ENCODE measurements around the gene CCDC61.

Gene CCDC61

GRCh38 chr19:46022061-46022430, 26.8 kb downstream of the CCDC61 start:
- Mint-ChIP-seq H3K36me3 (ENCODE audit: insufficient read depth) (no peaks in the 10 kb centered on the region), H3K4me3 (no peak overlapping the region), H3K9me3 (no peaks in the 10 kb centered on the region), H3K27me3 (peaks cover 33% of the 10 kb centered on the region), H3K27ac (ENCODE audit: low read depth) (no peak overlapping the region), H3K4me1 (peaks cover 18% of the 10 kb centered on the region)
- DNase-seq (ENCODE audit: low spot score in 2 of 2) (no peak), ATAC-seq (replicated peaks; ENCODE audit: extremely low read depth, poor library complexity, severe bottlenecking) (no peak)

DNA sequence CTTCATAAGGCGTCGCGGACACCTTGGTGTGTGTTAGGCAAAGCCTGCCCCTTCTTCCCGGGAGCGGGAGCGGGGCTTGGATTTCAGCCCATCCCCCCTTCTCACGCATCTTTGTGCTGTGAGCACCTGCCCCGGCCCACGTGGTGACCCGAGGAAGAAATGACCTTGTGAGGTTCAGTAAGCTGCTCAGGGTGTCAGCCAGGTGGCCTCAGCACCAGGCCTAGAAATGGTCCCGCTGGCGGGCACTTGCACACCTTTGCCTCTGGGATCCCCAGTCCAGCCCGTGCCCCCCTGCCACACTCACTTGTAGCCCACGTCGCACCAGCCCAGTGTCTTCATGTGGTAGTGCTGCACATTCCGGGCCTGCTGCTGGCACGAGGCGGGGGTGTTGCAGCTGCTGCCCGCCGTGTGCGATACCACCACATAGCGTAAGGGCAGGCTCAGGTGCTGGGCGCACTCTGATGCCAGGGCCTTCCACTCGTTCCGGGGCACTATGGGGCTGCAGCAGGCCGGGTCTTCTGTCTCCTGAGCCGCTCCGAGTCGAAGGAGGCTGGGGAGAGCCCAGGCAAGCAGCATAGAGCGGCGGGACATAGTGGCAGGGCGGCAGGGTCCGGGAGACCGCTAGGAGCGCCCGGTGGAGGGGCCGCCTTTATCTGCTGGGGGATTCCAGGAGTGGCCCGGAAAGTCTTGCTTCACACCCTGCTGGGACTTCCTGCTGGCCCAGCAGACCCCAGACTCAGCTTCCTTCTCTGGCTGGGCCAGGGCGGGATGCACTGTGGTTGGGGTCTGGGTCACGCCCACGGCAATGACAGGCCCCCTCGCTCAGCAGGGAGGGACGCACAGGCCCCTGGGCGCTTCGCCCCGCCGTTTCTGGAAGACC, 27.4 kb downstream of the CCDC61 start, which contains the start of gene PGLYRP1:
Gene PGLYRP1, minus strand, starts transcription at position 623 of the 880 bp plus-strand sequence. Its CDS starts 32 bp downstream, at position 591.
- Mint-ChIP-seq H3K27ac (ENCODE audit: low read depth) (no peak within 1 kb of the TSS), H3K9me3 (no peaks in the 10 kb centered on the region), H3K4me3 (no peak within 1 kb of the TSS), H3K4me1 (peaks cover 17% of the 10 kb centered on the region), H3K27me3 (peaks cover 33% of the 10 kb centered on the region), H3K36me3 (ENCODE audit: insufficient read depth) (no peaks in the 10 kb centered on the region)
- ATAC-seq (replicated peaks; ENCODE audit: extremely low read depth, poor library complexity, severe bottlenecking) (no peak), DNase-seq (ENCODE audit: low spot score in 2 of 2) (no peak)

DNA sequence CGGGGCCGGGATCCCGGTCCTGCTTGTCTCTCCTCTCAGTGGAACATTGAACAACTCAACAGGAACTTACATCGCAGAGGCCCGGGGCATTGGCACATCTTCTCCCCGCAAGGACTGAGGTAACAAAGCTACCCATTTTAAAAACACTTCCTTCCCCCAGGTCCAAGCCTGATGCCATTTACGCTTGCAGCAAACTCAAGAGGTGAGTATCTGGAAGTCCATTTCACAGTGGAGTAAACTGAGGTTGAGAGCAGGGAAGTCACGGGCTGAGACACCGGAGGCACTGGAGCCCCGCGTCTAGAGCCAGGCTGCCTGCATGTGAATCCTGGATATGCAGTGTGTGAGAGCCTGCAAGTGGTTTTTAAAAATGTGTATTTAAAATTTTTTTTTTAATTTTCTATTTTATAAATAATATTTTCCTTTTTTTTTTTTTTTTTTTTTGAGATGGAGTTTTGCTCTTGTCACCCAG, 28.1 kb downstream of the CCDC61 start:
- Mint-ChIP-seq H3K9me3 (no peaks in the 10 kb centered on the region), H3K4me1 (peaks cover 17% of the 10 kb centered on the region), H3K27me3 (peaks cover 33% of the 10 kb centered on the region), H3K4me3 (no peak overlapping the region), H3K27ac (ENCODE audit: low read depth) (no peak overlapping the region), H3K36me3 (ENCODE audit: insufficient read depth) (no peaks in the 10 kb centered on the region)
- DNase-seq (ENCODE audit: low spot score in 2 of 2) (no peak), ATAC-seq (replicated peaks; ENCODE audit: extremely low read depth, poor library complexity, severe bottlenecking) (no peak)

- no peak overlapping the region for H3K27ac Mint-ChIP-seq (ENCODE audit: low read depth)
- H3K4me3 Mint-ChIP-seq, result no peak overlapping the region
- peaks cover 22% of the 10 kb centered on the region for H3K4me1 Mint-ChIP-seq
- H3K9me3 Mint-ChIP-seq, result no peaks in the 10 kb centered on the region
- H3K27me3 Mint-ChIP-seq, result peaks cover 54% of the 10 kb centered on the region
- peaks cover 2% of the 10 kb centered on the region for H3K36me3 Mint-ChIP-seq (ENCODE audit: insufficient read depth)
- ATAC-seq (replicated peaks; ENCODE audit: extremely low read depth, poor library complexity, severe bottlenecking), result no peak
- no peak for DNase-seq (ENCODE audit: low spot score in 2 of 2)
Measured at GRCh38 chr19:46025835-46026234, 30.6 kb downstream of the CCDC61 start.

- H3K4me3 Mint-ChIP-seq, result no peak overlapping the region
- H3K36me3 Mint-ChIP-seq (ENCODE audit: insufficient read depth), result peaks cover 2% of the 10 kb centered on the region
- ATAC-seq (replicated peaks; ENCODE audit: extremely low read depth, poor library complexity, severe bottlenecking), result no peak
- peaks cover 15% of the 10 kb centered on the region for H3K4me1 Mint-ChIP-seq
- H3K27ac Mint-ChIP-seq (ENCODE audit: low read depth), result no peak overlapping the region
- H3K27me3 Mint-ChIP-seq, result peaks cover 70% of the 10 kb centered on the region
- no peak for DNase-seq (ENCODE audit: low spot score in 2 of 2)
- no peaks in the 10 kb centered on the region for H3K9me3 Mint-ChIP-seq
Measured at GRCh38 chr19:46030812-46031550, 35.7 kb downstream of the CCDC61 start.

GRCh38 chr19:46031781-46032596, 36.7 kb downstream of the CCDC61 start:
- Mint-ChIP-seq H3K9me3 (no peaks in the 10 kb centered on the region), H3K36me3 (ENCODE audit: insufficient read depth) (peaks cover 2% of the 10 kb centered on the region), H3K4me1 (peaks cover 5% of the 10 kb centered on the region), H3K27ac (ENCODE audit: low read depth) (no peak overlapping the region), H3K4me3 (no peak overlapping the region), H3K27me3 (peaks cover 66% of the 10 kb centered on the region)
- ATAC-seq (replicated peaks; ENCODE audit: extremely low read depth, poor library complexity, severe bottlenecking) (no peak), DNase-seq (ENCODE audit: low spot score in 2 of 2) (no peak)

- no peak overlapping the region for H3K4me3 Mint-ChIP-seq
- H3K4me1 Mint-ChIP-seq, result peaks cover 5% of the 10 kb centered on the region
- H3K36me3 Mint-ChIP-seq (ENCODE audit: insufficient read depth), result peaks cover 2% of the 10 kb centered on the region
- H3K9me3 Mint-ChIP-seq, result no peaks in the 10 kb centered on the region
- no peak for ATAC-seq (replicated peaks; ENCODE audit: extremely low read depth, poor library complexity, severe bottlenecking)
- H3K27ac Mint-ChIP-seq (ENCODE audit: low read depth), result no peak overlapping the region
- peaks cover 72% of the 10 kb centered on the region for H3K27me3 Mint-ChIP-seq
- DNase-seq (ENCODE audit: low spot score in 2 of 2), result no peak
Measured at GRCh38 chr19:46032597-46033025, 37.3 kb downstream of the CCDC61 start.

GRCh38 chr19:46033401-46033800, 38.1 kb downstream of the CCDC61 start:
- Mint-ChIP-seq H3K4me3 (no peak overlapping the region), H3K27me3 (peaks cover 72% of the 10 kb centered on the region), H3K4me1 (peaks cover 5% of the 10 kb centered on the region), H3K27ac (ENCODE audit: low read depth) (no peak overlapping the region), H3K9me3 (no peaks in the 10 kb centered on the region), H3K36me3 (ENCODE audit: insufficient read depth) (peaks cover 2% of the 10 kb centered on the region)
- no peak for ATAC-seq (replicated peaks; ENCODE audit: extremely low read depth, poor library complexity, severe bottlenecking)
- no peak for DNase-seq (ENCODE audit: low spot score in 2 of 2)

DNA sequence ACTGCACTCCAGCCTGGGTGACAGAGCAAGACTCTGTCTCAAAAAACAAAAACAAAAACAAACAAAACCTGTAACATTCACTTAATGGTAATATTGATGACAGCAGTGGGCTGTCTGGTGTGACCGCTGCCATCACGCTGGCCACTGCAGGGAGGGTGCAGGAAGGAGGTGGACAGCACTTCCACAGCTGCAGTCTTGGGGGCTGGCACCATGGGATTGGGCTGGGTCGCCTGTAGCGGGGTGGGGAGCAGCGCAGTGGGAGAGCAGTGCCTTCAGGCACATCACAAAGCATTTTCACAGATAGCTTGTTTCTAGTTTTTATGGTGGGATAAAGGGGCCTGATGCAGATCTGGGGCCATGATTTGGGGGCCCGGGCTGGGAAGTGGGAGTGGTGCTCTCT, 40.3 kb downstream of the CCDC61 start:
- Mint-ChIP-seq H3K36me3 (ENCODE audit: insufficient read depth) (no peaks in the 10 kb centered on the region), H3K4me3 (no peak overlapping the region), H3K4me1 (no peaks in the 10 kb centered on the region), H3K27ac (ENCODE audit: low read depth) (no peak overlapping the region), H3K9me3 (no peaks in the 10 kb centered on the region), H3K27me3 (peaks cover 66% of the 10 kb centered on the region)
- DNase-seq (ENCODE audit: low spot score in 2 of 2), result no peak
- no peak for ATAC-seq (replicated peaks; ENCODE audit: extremely low read depth, poor library complexity, severe bottlenecking)

DNA sequence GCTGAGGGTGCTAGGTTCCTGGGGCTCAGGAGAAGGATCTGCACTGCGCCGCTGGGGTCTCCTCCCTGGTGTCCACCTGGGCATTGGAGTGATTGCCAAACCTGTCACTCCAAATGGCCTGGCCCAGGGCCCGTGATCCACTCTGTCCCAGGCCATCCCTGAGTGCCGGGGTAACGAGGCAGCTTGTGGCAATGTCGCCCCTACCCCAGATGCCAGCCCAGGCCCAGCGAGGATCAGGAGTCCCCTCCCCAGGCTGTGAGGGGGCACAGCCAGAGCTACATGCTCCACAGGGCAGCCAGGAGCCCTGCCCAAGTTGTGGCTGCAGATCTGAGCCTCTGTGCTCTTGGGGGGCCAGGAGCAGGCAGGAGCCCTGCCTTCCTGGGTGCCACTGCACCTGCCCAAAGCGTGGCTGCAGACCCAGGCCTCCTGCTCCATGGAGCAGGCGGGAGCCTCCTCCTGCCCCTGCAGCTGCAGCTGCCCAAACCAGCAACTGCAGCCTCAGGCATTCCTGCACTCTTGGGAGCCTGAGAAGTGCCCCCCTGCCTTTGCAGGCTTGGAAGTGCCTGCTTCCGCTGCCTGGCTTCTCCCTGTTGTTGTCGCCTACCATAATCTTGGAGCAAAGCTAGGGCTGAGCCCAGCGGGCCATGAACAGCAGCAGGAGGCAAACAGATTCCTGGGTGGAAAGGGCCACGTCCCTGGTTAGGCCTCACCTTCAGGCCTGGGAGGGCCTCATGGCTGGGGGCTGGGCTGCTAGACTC, 40.9 kb downstream of the CCDC61 start:
- no peak overlapping the region for H3K27ac Mint-ChIP-seq (ENCODE audit: low read depth)
- no peak overlapping the region for H3K4me3 Mint-ChIP-seq
- peaks cover 70% of the 10 kb centered on the region for H3K27me3 Mint-ChIP-seq
- ATAC-seq (replicated peaks; ENCODE audit: extremely low read depth, poor library complexity, severe bottlenecking) (no peak), DNase-seq (ENCODE audit: low spot score in 2 of 2) (no peak)
- no peaks in the 10 kb centered on the region for H3K9me3 Mint-ChIP-seq
- H3K4me1 Mint-ChIP-seq, result no peaks in the 10 kb centered on the region
- no peaks in the 10 kb centered on the region for H3K36me3 Mint-ChIP-seq (ENCODE audit: insufficient read depth)

DNA sequence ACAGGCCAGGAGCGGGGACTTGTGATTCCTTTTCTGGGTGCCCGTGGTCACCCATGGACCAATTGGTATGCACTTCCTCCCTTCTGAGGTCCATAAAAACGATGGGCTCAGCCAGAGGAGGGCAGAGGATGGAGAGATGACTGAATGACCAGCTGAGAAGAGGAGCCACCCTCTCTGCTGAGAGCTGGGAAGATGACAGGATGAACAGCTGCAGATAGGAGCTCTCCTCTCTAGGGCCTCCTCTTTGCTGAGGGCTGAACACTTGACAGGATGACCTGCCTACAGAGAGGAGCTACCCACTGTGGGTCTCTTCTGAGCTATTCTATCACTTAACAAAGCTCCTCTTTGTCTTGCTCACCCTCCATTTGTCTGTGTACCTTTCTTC, 41.5 kb downstream of the CCDC61 start:
- no peaks in the 10 kb centered on the region for H3K9me3 Mint-ChIP-seq
- H3K4me3 Mint-ChIP-seq, result no peak overlapping the region
- H3K27me3 Mint-ChIP-seq, result peaks cover 76% of the 10 kb centered on the region
- H3K4me1 Mint-ChIP-seq, result no peaks in the 10 kb centered on the region
- ATAC-seq (replicated peaks; ENCODE audit: extremely low read depth, poor library complexity, severe bottlenecking) (no peak), DNase-seq (ENCODE audit: low spot score in 2 of 2) (no peak)
- H3K36me3 Mint-ChIP-seq (ENCODE audit: insufficient read depth), result no peaks in the 10 kb centered on the region
- no peak overlapping the region for H3K27ac Mint-ChIP-seq (ENCODE audit: low read depth)

DNA sequence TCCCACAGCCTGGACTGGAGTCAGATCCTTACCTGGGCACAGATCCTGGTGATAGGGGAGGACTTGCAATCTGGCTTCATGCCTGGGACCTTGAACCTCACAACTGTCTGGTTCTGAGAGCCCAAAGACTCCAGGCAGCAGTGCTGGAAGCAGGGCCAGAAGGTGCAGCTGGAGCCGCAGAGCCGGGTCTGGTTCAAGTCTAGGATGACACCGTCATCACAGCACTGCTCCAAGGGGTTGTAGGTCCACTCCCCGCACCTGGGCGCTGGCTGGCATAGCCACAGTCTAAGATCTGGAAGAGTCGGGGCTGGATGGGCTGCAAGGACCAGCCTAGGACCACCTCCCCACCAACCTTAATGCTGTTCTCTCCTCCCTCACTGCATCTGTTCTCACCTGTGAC, 44.9 kb downstream of the CCDC61 start:
- H3K4me1 Mint-ChIP-seq, result no peaks in the 10 kb centered on the region
- no peak for DNase-seq (ENCODE audit: low spot score in 2 of 2)
- no peak overlapping the region for H3K27ac Mint-ChIP-seq (ENCODE audit: low read depth)
- H3K4me3 Mint-ChIP-seq, result no peak overlapping the region
- peaks cover 80% of the 10 kb centered on the region for H3K27me3 Mint-ChIP-seq
- ATAC-seq (replicated peaks; ENCODE audit: extremely low read depth, poor library complexity, severe bottlenecking), result no peak
- no peaks in the 10 kb centered on the region for H3K9me3 Mint-ChIP-seq
- H3K36me3 Mint-ChIP-seq (ENCODE audit: insufficient read depth), result no peaks in the 10 kb centered on the region

All from central memory CD8-positive, alpha-beta T cell (primary cell).